ENCODE data around the gene PAQR3. TPM values are rescaled to one million over a fixed set of nuclear protein-coding genes. Genes with fewer than 3 reads are reported as not detected.
"Not testable (repeated sequence)": the region's sequence is repeated elsewhere in the genome, so short reads cannot be mapped to it uniquely, and the experiment has no call there.

PAQR3 gene
- polyA plus RNA-seq, 2 of the 4 experiments (the other 2 are of a cell fraction) = 6.5 to 26.4 TPM

DNA sequence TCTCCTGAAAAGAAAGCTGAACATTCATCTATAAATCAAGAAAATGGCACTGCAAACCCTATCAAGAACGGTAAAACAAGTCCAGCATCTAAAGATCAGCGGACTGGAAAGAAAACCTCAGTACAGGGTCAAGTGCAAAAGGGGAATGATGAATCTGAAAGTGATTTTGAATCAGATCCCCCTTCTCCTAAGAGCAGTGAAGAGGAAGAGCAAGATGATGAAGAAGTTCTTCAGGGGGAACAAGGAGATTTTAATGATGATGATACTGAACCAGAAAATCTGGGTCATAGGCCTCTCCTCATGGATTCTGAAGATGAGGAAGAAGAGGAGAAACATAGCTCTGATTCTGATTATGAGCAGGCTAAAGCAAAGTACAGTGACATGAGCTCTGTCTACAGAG lies 28.6 kb downstream of the PAQR3 start:
- CTCF ChIA-PET = no interaction called here

GRCh38 chr4:78908974-78909373 lies 30.3 kb downstream of the PAQR3 start:
- POLR2A ChIA-PET; H3K4me2 ChIP-seq; FAIRE-seq; ATAC-seq; CTCF ChIA-PET; DNase-seq (ENCODE audit: low read depth in 1 of 2, low spot score in 1 of 2); H3K4me1 ChIP-seq; H3K9me3 ChIP-seq; H3K27ac ChIP-seq; H3K4me3 ChIP-seq: not testable (repeated sequence)
- WGBS (ENCODE audit: missing lambda C conversion rate) = 93% methylated on average over 6 of the region's 6 CpGs

More for the DNA sequence above, 28.6 kb downstream of the PAQR3 start:
- Histone ChIP-seq H3K27ac (no peak overlapping the region), H3K9me3 (no peaks in the 10 kb centered on the region), H3K4me3 (no peak overlapping the region), H3K4me1 (no peaks in the 10 kb centered on the region), H3K4me2 (no peak overlapping the region)
- 89% methylated on average over 2 of the region's 2 CpGs for WGBS (ENCODE audit: missing lambda C conversion rate)
- no peak for FAIRE-seq
- POLR2A ChIA-PET = no interaction called here
- no peak for DNase-seq (ENCODE audit: low read depth in 1 of 2, low spot score in 1 of 2)
- no peak for ATAC-seq
- TF ChIP-seq FOXS1 (CRISPR knock-in tag; IDR thresholded peaks at IDR 0.05) = no peak
- no peak for TF ChIP-seq RNF2 (IDR thresholded peaks at IDR 0.05; ENCODE audit: borderline replicate concordance, low read depth)
- no peak for TF ChIP-seq E2F6 (IDR thresholded peaks at IDR 0.05; ENCODE audit: borderline replicate concordance, low read depth)
- no peak for TF ChIP-seq ZFP36 (IDR thresholded peaks at IDR 0.05; ENCODE audit: borderline replicate concordance, partially characterized antibody)
- no peak for TF ChIP-seq RARB (CRISPR knock-in tag; IDR thresholded peaks at IDR 0.05)
- TF ChIP-seq JUNB (IDR thresholded peaks at IDR 0.05) = no peak
- TF ChIP-seq CHD2 (IDR thresholded peaks at IDR 0.05; ENCODE audit: low read length, partially characterized antibody) = no peak
- TF ChIP-seq NR3C1 (IDR thresholded peaks at IDR 0.05) = no peak
- no peak for TF ChIP-seq MYC (IDR thresholded peaks at IDR 0.05; ENCODE audit: borderline replicate concordance, low read length)
- no peak for TF ChIP-seq CHD4 (IDR thresholded peaks at IDR 0.05; ENCODE audit: borderline replicate concordance)
- no peak for TF ChIP-seq MAFK (IDR thresholded peaks at IDR 0.05; ENCODE audit: partially characterized antibody)
- TF ChIP-seq, protein P1, sequence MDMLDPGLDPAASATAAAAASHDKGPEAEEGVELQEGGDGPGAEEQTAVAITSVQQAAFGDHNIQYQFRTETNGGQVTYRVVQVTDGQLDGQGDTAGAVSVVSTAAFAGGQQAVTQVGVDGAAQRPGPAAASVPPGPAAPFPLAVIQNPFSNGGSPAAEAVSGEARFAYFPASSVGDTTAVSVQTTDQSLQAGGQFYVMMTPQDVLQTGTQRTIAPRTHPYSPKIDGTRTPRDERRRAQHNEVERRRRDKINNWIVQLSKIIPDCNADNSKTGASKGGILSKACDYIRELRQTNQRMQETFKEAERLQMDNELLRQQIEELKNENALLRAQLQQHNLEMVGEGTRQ (IDR thresholded peaks at IDR 0.05) = no peak
- no peak for TF ChIP-seq CTCF (IDR thresholded peaks at IDR 0.05)
- no peak for TF ChIP-seq NFE2L2 (conservative IDR thresholded peaks at IDR 0.05; ENCODE audit: low read length)
- TF ChIP-seq, protein P2, sequence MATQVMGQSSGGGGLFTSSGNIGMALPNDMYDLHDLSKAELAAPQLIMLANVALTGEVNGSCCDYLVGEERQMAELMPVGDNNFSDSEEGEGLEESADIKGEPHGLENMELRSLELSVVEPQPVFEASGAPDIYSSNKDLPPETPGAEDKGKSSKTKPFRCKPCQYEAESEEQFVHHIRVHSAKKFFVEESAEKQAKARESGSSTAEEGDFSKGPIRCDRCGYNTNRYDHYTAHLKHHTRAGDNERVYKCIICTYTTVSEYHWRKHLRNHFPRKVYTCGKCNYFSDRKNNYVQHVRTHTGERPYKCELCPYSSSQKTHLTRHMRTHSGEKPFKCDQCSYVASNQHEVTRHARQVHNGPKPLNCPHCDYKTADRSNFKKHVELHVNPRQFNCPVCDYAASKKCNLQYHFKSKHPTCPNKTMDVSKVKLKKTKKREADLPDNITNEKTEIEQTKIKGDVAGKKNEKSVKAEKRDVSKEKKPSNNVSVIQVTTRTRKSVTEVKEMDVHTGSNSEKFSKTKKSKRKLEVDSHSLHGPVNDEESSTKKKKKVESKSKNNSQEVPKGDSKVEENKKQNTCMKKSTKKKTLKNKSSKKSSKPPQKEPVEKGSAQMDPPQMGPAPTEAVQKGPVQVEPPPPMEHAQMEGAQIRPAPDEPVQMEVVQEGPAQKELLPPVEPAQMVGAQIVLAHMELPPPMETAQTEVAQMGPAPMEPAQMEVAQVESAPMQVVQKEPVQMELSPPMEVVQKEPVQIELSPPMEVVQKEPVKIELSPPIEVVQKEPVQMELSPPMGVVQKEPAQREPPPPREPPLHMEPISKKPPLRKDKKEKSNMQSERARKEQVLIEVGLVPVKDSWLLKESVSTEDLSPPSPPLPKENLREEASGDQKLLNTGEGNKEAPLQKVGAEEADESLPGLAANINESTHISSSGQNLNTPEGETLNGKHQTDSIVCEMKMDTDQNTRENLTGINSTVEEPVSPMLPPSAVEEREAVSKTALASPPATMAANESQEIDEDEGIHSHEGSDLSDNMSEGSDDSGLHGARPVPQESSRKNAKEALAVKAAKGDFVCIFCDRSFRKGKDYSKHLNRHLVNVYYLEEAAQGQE (IDR thresholded peaks at IDR 0.05) = no peak
- TF ChIP-seq JUN (IDR thresholded peaks at IDR 0.05) = no peak
- TF ChIP-seq CBX2 (IDR thresholded peaks at IDR 0.05; ENCODE audit: borderline replicate concordance, low read depth) = no peak
- TF ChIP-seq EHMT2 (IDR thresholded peaks at IDR 0.05; ENCODE audit: low read depth) = no peak

Data from A549 (cell line).